Parathyroid adenoma (tissue), 2 donors: ENCODE data around the gene ZSWIM4.

Source experiments
- H2AFZ ChIP-seq: fragments of 300-600 bp; sonication (generic); one replicate; pipeline ENCODE4 v1.7.0; 2017; ENCODE audit warnings: antibody characterized with exemption, mild to moderate bottlenecking
- H3K27ac ChIP-seq: fragments of 300-600 bp; sonication (generic); one replicate; pipeline ENCODE4 v1.7.0; 2017
- H3K27me3 ChIP-seq: fragments of 300-600 bp; sonication (generic); one replicate; pipeline ENCODE4 v1.7.0; 2017; ENCODE audit warnings: low read length; ENCODE audit not compliant: control insufficient read depth, insufficient read depth
- H3K36me3 ChIP-seq: fragments of 300-600 bp; sonication (generic); one replicate; pipeline ENCODE4 v1.7.0; 2017; ENCODE audit warnings: low read length; ENCODE audit not compliant: control insufficient read depth, insufficient read depth
- H3K4me1 ChIP-seq: fragments of 300-600 bp; sonication (generic); one replicate; pipeline ENCODE4 v1.7.0; 2017; ENCODE audit warnings: control low read depth
- H3K4me2 ChIP-seq: fragments of 300-600 bp; sonication (generic); one replicate; pipeline ENCODE4 v1.7.0; 2017; ENCODE audit warnings: low read length
- H3K4me3 ChIP-seq: fragments of 300-600 bp; sonication (generic); one replicate; pipeline ENCODE4 v1.7.0; 2017; ENCODE audit warnings: low read depth, low read length
- H3K79me2 ChIP-seq: fragments of 300-600 bp; sonication (generic); one replicate; pipeline ENCODE4 v1.7.0; 2017; ENCODE audit warnings: control low read depth
- H3K9ac ChIP-seq: fragments of 300-600 bp; sonication (generic); one replicate; pipeline ENCODE4 v1.7.0; 2017; ENCODE audit warnings: mild to moderate bottlenecking
- H3K9me3 ChIP-seq: fragments of 300-600 bp; sonication (generic); one replicate; pipeline ENCODE4 v1.7.0; 2017; ENCODE audit warnings: low read length; ENCODE audit not compliant: control insufficient read depth
- CTCF ChIP-seq: fragments of 300-600 bp; sonication (generic); IDR thresholded peaks from one replicate; pipeline ENCODE4 v1.7.0; 2017; ENCODE audit warnings: antibody characterized with exemption, mild to moderate bottlenecking
- donor health status: primary hyperparathyroidism.

ZSWIM4 gene

GRCh38 chr19:13782537-13782936, 12.7 kb upstream of the ZSWIM4 start:
- H3K36me3 ChIP-seq, result no peaks in the 10 kb centered on the region
- H3K9me3 ChIP-seq, result no peaks in the 10 kb centered on the region
- H3K4me3 ChIP-seq, result no peak overlapping the region
- H3K4me2 ChIP-seq, result no peak overlapping the region
- H3K9ac ChIP-seq, result no peak overlapping the region
- H3K4me1 ChIP-seq, result peaks cover 6% of the 10 kb centered on the region
- H3K27me3 ChIP-seq, result no peaks in the 10 kb centered on the region
- TF ChIP-seq CTCF, result no peak
- H2AFZ ChIP-seq, result no peak overlapping the region
- H3K27ac ChIP-seq, result no peak overlapping the region
- peaks cover 3% of the 10 kb centered on the region for H3K79me2 ChIP-seq

GRCh38 chr19:13783565-13784500, 11.4 kb upstream of the ZSWIM4 start:
- H3K9ac ChIP-seq, result no peak overlapping the region
- no peak for TF ChIP-seq CTCF
- H2AFZ ChIP-seq, result no peak overlapping the region
- H3K79me2 ChIP-seq, result peaks cover 3% of the 10 kb centered on the region
- no peaks in the 10 kb centered on the region for H3K27me3 ChIP-seq
- H3K4me3 ChIP-seq, result no peak overlapping the region
- no peak overlapping the region for H3K4me2 ChIP-seq
- H3K36me3 ChIP-seq, result no peaks in the 10 kb centered on the region
- peaks cover 6% of the 10 kb centered on the region for H3K4me1 ChIP-seq
- no peaks in the 10 kb centered on the region for H3K9me3 ChIP-seq
- H3K27ac ChIP-seq, result no peak overlapping the region

GRCh38 chr19:13784731-13785452, 10.4 kb upstream of the ZSWIM4 start:
- Histone ChIP-seq H3K9me3 (no peaks in the 10 kb centered on the region), H3K4me1 (peaks cover 6% of the 10 kb centered on the region), H3K9ac (no peak overlapping the region), H3K27me3 (no peaks in the 10 kb centered on the region), H3K27ac (no peak overlapping the region), H3K36me3 (no peaks in the 10 kb centered on the region), H3K79me2 (peaks cover 3% of the 10 kb centered on the region), H3K4me2 (peak overlapping the region; percentile 31), H2AFZ (peak overlapping the region; percentile 89), H3K4me3 (no peak overlapping the region)
- peak; percentile 74 for TF ChIP-seq CTCF

- H3K27ac ChIP-seq, result no peak overlapping the region
- no peaks in the 10 kb centered on the region for H3K79me2 ChIP-seq
- H3K4me1 ChIP-seq, result peaks cover 6% of the 10 kb centered on the region
- H3K9me3 ChIP-seq, result no peaks in the 10 kb centered on the region
- no peaks in the 10 kb centered on the region for H3K36me3 ChIP-seq
- H3K9ac ChIP-seq, result no peak overlapping the region
- no peaks in the 10 kb centered on the region for H3K27me3 ChIP-seq
- no peak overlapping the region for H3K4me2 ChIP-seq
- no peak for TF ChIP-seq CTCF
- H2AFZ ChIP-seq, result no peak overlapping the region
- no peak overlapping the region for H3K4me3 ChIP-seq
Measured at GRCh38 chr19:13788991-13789390, 6.3 kb upstream of the ZSWIM4 start.
